ENCODE measurements around the gene WNT9B. TPM values are rescaled to one million over a fixed set of nuclear protein-coding genes. Genes with fewer than 3 reads are reported as not detected.

WNT9B gene
- total RNA-seq, 1 donor from 2014 or later = not detected

GRCh38 chr17:46866747-46867146, 15.4 kb downstream of the WNT9B start:
- Mint-ChIP-seq H3K4me1 (ENCODE audit: low read depth, unreplicated experiment) (no peaks in the 10 kb centered on the region), H3K27ac (ENCODE audit: unreplicated experiment) (no peak overlapping the region), H3K4me3 (ENCODE audit: unreplicated experiment) (no peak overlapping the region), H3K36me3 (ENCODE audit: unreplicated experiment) (no peaks in the 10 kb centered on the region), H3K9me3 (ENCODE audit: unreplicated experiment) (peaks cover 6% of the 10 kb centered on the region), H3K27me3 (ENCODE audit: unreplicated experiment) (peaks cover 7% of the 10 kb centered on the region)
- TF ChIP-seq, protein P1, sequence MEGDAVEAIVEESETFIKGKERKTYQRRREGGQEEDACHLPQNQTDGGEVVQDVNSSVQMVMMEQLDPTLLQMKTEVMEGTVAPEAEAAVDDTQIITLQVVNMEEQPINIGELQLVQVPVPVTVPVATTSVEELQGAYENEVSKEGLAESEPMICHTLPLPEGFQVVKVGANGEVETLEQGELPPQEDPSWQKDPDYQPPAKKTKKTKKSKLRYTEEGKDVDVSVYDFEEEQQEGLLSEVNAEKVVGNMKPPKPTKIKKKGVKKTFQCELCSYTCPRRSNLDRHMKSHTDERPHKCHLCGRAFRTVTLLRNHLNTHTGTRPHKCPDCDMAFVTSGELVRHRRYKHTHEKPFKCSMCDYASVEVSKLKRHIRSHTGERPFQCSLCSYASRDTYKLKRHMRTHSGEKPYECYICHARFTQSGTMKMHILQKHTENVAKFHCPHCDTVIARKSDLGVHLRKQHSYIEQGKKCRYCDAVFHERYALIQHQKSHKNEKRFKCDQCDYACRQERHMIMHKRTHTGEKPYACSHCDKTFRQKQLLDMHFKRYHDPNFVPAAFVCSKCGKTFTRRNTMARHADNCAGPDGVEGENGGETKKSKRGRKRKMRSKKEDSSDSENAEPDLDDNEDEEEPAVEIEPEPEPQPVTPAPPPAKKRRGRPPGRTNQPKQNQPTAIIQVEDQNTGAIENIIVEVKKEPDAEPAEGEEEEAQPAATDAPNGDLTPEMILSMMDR (IDR thresholded peaks at IDR 0.05; ENCODE audit: partially characterized antibody, unreplicated experiment) = no peak
- no peak for DNase-seq

GRCh38 chr17:46868689-46869187, 17.4 kb downstream of the WNT9B start:
- H3K27me3 Mint-ChIP-seq (ENCODE audit: unreplicated experiment) = peaks cover 7% of the 10 kb centered on the region
- no peaks in the 10 kb centered on the region for H3K36me3 Mint-ChIP-seq (ENCODE audit: unreplicated experiment)
- H3K4me3 Mint-ChIP-seq (ENCODE audit: unreplicated experiment) = no peak overlapping the region
- H3K9me3 Mint-ChIP-seq (ENCODE audit: unreplicated experiment) = peaks cover 6% of the 10 kb centered on the region
- H3K4me1 Mint-ChIP-seq (ENCODE audit: low read depth, unreplicated experiment) = no peaks in the 10 kb centered on the region
- DNase-seq = no peak
- H3K27ac Mint-ChIP-seq (ENCODE audit: unreplicated experiment) = no peak overlapping the region
- TF ChIP-seq, protein P1 (IDR thresholded peaks at IDR 0.05; ENCODE audit: partially characterized antibody, unreplicated experiment) = no peak

GRCh38 chr17:46869296-46869695, 17.9 kb downstream of the WNT9B start:
- peaks cover 6% of the 10 kb centered on the region for H3K27me3 Mint-ChIP-seq (ENCODE audit: unreplicated experiment)
- peaks cover 3% of the 10 kb centered on the region for H3K4me1 Mint-ChIP-seq (ENCODE audit: low read depth, unreplicated experiment)
- H3K27ac Mint-ChIP-seq (ENCODE audit: unreplicated experiment) = no peak overlapping the region
- DNase-seq = no peak
- TF ChIP-seq, protein P1 (IDR thresholded peaks at IDR 0.05; ENCODE audit: partially characterized antibody, unreplicated experiment) = no peak
- H3K36me3 Mint-ChIP-seq (ENCODE audit: unreplicated experiment) = no peaks in the 10 kb centered on the region
- peaks cover 6% of the 10 kb centered on the region for H3K9me3 Mint-ChIP-seq (ENCODE audit: unreplicated experiment)
- no peak overlapping the region for H3K4me3 Mint-ChIP-seq (ENCODE audit: unreplicated experiment)

DNA sequence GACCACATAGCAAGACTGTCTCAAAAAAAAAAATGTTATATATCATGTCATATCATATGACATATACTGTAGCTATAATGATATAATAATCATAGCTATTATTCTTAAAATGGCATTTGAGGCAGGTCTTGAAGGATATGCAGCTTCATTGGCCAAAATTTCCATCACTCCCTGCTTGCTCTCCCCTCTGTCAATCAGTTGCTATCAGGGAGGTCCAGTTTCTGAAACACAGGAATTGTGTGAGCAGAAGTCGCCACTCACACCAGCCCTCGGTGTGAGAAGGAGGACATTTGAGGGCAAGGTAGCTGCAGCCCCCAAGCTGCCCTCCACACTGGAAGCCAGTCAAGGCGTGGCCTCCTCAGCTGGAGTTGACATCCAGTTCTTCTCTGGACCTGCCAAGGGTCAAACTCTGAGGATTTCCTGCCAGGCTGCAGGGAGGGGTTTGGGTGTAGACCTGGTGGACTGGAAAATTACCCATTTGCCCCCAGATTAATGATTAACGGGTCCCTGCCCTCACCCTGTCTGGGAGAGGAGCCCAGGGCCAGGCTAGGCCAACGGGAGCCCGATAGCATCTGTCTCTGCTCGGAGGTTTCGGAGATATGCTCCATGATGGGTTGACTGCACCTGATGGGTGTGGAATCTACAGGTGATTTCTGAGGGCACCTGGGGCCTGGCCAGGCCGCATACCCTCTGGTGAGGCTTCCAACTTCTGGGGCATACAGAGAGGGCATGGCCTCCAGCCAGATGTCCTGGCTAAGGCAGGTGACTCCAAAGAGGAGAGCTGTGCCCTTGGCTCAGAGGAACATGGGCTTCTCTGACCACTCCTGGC, 18.8 kb downstream of the WNT9B start:
- Mint-ChIP-seq H3K4me3 (ENCODE audit: unreplicated experiment) (no peak overlapping the region), H3K27me3 (ENCODE audit: unreplicated experiment) (peaks cover 6% of the 10 kb centered on the region), H3K27ac (ENCODE audit: unreplicated experiment) (no peak overlapping the region), H3K4me1 (ENCODE audit: low read depth, unreplicated experiment) (peaks cover 3% of the 10 kb centered on the region), H3K9me3 (ENCODE audit: unreplicated experiment) (peaks cover 6% of the 10 kb centered on the region), H3K36me3 (ENCODE audit: unreplicated experiment) (no peaks in the 10 kb centered on the region)
- DNase-seq = no peak
- TF ChIP-seq, protein P1 (IDR thresholded peaks at IDR 0.05; ENCODE audit: partially characterized antibody, unreplicated experiment) = no peak

DNA sequence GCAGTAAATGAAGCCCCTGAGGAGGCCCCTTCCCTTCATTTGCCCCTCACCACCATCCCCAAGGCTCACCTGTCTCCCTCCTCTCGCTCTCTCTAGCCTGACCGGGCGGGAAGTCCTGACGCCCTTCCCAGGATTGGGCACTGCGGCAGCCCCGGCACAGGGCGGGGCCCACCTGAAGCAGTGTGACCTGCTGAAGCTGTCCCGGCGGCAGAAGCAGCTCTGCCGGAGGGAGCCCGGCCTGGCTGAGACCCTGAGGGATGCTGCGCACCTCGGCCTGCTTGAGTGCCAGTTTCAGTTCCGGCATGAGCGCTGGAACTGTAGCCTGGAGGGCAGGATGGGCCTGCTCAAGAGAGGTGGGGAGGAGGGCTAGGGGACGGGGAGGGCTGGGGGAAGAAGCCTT, 21.0 kb downstream of the WNT9B start:
- Mint-ChIP-seq H3K4me3 (ENCODE audit: unreplicated experiment) (no peak overlapping the region), H3K27me3 (ENCODE audit: unreplicated experiment) (peaks cover 4% of the 10 kb centered on the region), H3K27ac (ENCODE audit: unreplicated experiment) (no peak overlapping the region), H3K36me3 (ENCODE audit: unreplicated experiment) (no peaks in the 10 kb centered on the region), H3K9me3 (ENCODE audit: unreplicated experiment) (no peaks in the 10 kb centered on the region), H3K4me1 (ENCODE audit: low read depth, unreplicated experiment) (peaks cover 3% of the 10 kb centered on the region)
- TF ChIP-seq, protein P1 (IDR thresholded peaks at IDR 0.05; ENCODE audit: partially characterized antibody, unreplicated experiment) = no peak
- no peak for DNase-seq

All from glutamatergic neuron (in vitro differentiated cells).